ENCODE results near the gene SCGB1D1. TPM values are rescaled to one million over a fixed set of nuclear protein-coding genes. Genes with fewer than 3 reads are reported as not detected.

SCGB1D1 gene
- total RNA-seq, 1 donor from 2014 or later: not detected

DNA sequence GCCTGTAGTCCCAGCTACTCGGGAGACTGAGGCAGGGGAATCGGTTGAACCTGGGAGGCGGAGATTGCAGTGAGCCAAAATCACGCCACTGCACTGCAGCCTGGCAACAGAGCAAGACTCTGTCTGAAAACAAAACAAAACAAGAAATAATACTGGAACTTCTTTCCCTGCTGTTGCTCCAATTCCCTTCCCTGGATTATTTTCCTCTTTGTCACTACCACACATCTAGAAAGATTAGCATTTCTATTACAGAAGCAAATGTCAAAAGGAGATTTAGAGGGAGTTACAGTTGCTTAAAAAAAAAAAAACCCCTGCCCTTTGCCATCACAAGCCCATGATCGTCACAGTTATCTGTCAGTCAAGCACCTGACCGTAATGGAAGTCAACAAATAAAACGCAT lies 17.7 kb upstream of the SCGB1D1 start:
- Mint-ChIP-seq H3K4me1 (peaks cover 7% of the 10 kb centered on the region), H3K9me3 (no peaks in the 10 kb centered on the region), H3K36me3 (no peaks in the 10 kb centered on the region), H3K4me3 (no peak overlapping the region), H3K27me3 (ENCODE audit: insufficient read depth, low read depth) (peaks cover 10% of the 10 kb centered on the region), H3K27ac (no peak overlapping the region)
- H3F3A ChIP-seq (ENCODE audit: low read depth): no peaks in the 10 kb centered on the region
- no peaks in the 10 kb centered on the region for H4K20me1 ChIP-seq (ENCODE audit: low read depth)
- H3K79me2 ChIP-seq (ENCODE audit: low read depth): no peaks in the 10 kb centered on the region
- no peak overlapping the region for H3K9ac ChIP-seq
- H3K9me3 ChIP-seq (ENCODE audit: low read depth): no peaks in the 10 kb centered on the region
- H3K27me3 ChIP-seq: peaks cover 18% of the 10 kb centered on the region
- H3K4me3 ChIP-seq: no peak overlapping the region
- no peak for DNase-seq (ENCODE audit: low spot score)
- H3K4me2 ChIP-seq: no peak overlapping the region
- TF ChIP-seq EZH2 (IDR thresholded peaks at IDR 0.05) (no peak), EZH2phosphoT487 (IDR thresholded peaks at IDR 0.05) (no peak)
- TF ChIP-seq, protein P1, sequence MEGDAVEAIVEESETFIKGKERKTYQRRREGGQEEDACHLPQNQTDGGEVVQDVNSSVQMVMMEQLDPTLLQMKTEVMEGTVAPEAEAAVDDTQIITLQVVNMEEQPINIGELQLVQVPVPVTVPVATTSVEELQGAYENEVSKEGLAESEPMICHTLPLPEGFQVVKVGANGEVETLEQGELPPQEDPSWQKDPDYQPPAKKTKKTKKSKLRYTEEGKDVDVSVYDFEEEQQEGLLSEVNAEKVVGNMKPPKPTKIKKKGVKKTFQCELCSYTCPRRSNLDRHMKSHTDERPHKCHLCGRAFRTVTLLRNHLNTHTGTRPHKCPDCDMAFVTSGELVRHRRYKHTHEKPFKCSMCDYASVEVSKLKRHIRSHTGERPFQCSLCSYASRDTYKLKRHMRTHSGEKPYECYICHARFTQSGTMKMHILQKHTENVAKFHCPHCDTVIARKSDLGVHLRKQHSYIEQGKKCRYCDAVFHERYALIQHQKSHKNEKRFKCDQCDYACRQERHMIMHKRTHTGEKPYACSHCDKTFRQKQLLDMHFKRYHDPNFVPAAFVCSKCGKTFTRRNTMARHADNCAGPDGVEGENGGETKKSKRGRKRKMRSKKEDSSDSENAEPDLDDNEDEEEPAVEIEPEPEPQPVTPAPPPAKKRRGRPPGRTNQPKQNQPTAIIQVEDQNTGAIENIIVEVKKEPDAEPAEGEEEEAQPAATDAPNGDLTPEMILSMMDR (IDR thresholded peaks at IDR 0.05): no peak
- H2AFZ ChIP-seq (replicated peaks): no peak overlapping the region
- H3K36me3 ChIP-seq: no peaks in the 10 kb centered on the region
- no peaks in the 10 kb centered on the region for H3K4me1 ChIP-seq
- H3K27ac ChIP-seq: no peak overlapping the region

DNA sequence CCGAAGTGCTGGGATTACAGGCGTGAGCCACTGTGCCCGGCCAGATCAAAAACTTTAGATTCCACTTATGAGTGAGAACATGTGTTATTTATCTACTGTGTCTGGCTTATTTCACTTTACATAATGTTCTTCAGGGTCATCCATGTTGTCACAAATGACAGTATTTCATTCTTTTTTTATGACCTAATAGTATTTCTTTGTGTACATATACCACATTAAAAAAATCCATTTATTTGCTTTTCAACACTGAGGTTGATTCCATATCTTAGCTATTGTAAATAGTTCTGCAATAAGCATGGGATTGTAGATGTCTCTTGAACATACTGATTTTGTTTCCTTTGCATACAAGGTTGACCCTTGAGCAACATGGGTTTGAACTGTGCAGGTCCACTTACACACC lies 13.2 kb upstream of the SCGB1D1 start:
- no peak for DNase-seq (ENCODE audit: low spot score)
- Histone ChIP-seq H3K27ac (no peak overlapping the region), H4K20me1 (ENCODE audit: low read depth) (no peaks in the 10 kb centered on the region), H3K9ac (no peak overlapping the region), H3K4me3 (no peak overlapping the region), H3K36me3 (no peaks in the 10 kb centered on the region), H3F3A (ENCODE audit: low read depth) (no peaks in the 10 kb centered on the region), H3K79me2 (ENCODE audit: low read depth) (no peaks in the 10 kb centered on the region), H2AFZ (replicated peaks) (no peak overlapping the region), H3K4me2 (no peak overlapping the region), H3K27me3 (peaks cover 13% of the 10 kb centered on the region), H3K4me1 (no peaks in the 10 kb centered on the region), H3K9me3 (ENCODE audit: low read depth) (no peaks in the 10 kb centered on the region)
- Mint-ChIP-seq H3K36me3 (no peaks in the 10 kb centered on the region), H3K27ac (no peak overlapping the region), H3K4me3 (no peak overlapping the region), H3K27me3 (ENCODE audit: insufficient read depth, low read depth) (peaks cover 12% of the 10 kb centered on the region), H3K4me1 (peaks cover 3% of the 10 kb centered on the region), H3K9me3 (no peaks in the 10 kb centered on the region)
- TF ChIP-seq EZH2 (IDR thresholded peaks at IDR 0.05) (no peak), EZH2phosphoT487 (IDR thresholded peaks at IDR 0.05) (no peak)
- TF ChIP-seq, protein P1 (IDR thresholded peaks at IDR 0.05): no peak

DNA sequence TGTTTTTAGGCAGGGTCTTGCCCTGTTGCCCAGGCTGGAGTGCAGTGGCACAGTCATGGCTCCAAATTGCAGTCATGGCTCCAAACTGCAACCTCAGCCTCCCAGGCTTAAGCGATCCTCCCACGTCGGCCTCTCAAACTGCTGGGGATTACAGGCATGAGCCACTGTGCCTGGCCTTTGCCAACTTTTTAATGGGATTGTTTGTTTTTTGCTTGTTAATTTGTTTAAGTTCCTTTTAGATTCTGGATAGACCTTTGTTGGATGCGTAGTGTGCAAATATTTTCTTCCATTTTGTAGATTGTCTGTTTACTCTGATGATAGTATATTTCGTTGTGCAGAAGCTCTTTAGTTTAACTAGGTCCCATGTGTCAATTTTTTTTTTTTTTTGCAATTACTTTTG lies 10.0 kb upstream of the SCGB1D1 start:
- Mint-ChIP-seq H3K36me3 (no peaks in the 10 kb centered on the region), H3K27me3 (ENCODE audit: insufficient read depth, low read depth) (peaks cover 6% of the 10 kb centered on the region), H3K4me3 (no peak overlapping the region), H3K9me3 (peaks cover 5% of the 10 kb centered on the region), H3K4me1 (peaks cover under 1% of the 10 kb centered on the region), H3K27ac (no peak overlapping the region)
- TF ChIP-seq EZH2phosphoT487 (IDR thresholded peaks at IDR 0.05): no peak
- TF ChIP-seq EZH2 (IDR thresholded peaks at IDR 0.05): no peak
- TF ChIP-seq, protein P1 (IDR thresholded peaks at IDR 0.05): no peak
- Histone ChIP-seq H3K27ac (no peak overlapping the region), H3K9ac (no peak overlapping the region), H3F3A (ENCODE audit: low read depth) (no peaks in the 10 kb centered on the region), H3K4me2 (no peak overlapping the region), H3K4me1 (no peaks in the 10 kb centered on the region), H3K27me3 (no peaks in the 10 kb centered on the region), H3K36me3 (no peaks in the 10 kb centered on the region), H4K20me1 (ENCODE audit: low read depth) (no peaks in the 10 kb centered on the region), H3K79me2 (ENCODE audit: low read depth) (no peaks in the 10 kb centered on the region), H3K4me3 (no peak overlapping the region), H3K9me3 (ENCODE audit: low read depth) (no peaks in the 10 kb centered on the region), H2AFZ (replicated peaks) (no peak overlapping the region)
- no peak for DNase-seq (ENCODE audit: low spot score)
